HepG2 (cell line): ENCODE results near the gene SLC35F1. TPM values are rescaled to one million over a fixed set of nuclear protein-coding genes. Genes with fewer than 3 reads are reported as not detected.

Experiments
- ATAC-seq: fragments of 200-7000 bp; cut with Tn5 transposase; 3 replicates; pipeline ENCODE4 v1.9.1; 2020; ENCODE audit warnings: mild to moderate bottlenecking, moderate library complexity
- BruUV-seq: library from RNA; stranded (reverse); fragments of 400-500 nt; replicated peaks from 2 replicates; lab custom pipeline; 2021; lab: Mats Ljungman, UMichigan
- CTCF ChIA-PET: fragments of 300-600 bp; formaldehyde crosslinking; extraction: SDS; loops from one replicate; lab custom pipeline; 2021; ENCODE audit warnings: low total read pairs, inconsistent platforms, low intra/inter-chr PET ratio; lab: Yijun Ruan, JAX
- POLR2A ChIA-PET: fragments of 350-600 bp; sonication (Branson Sonifier 250); formaldehyde crosslinking; loops from one replicate; lab custom pipeline; 2020; ENCODE audit warnings: antibody characterized with exemption, inconsistent platforms; lab: Yijun Ruan, JAX
- DNase-seq: peaks from one replicate; pipeline ENCODE4 v3.0.0-alpha.2; 2015; ENCODE audit warnings: low spot score
- FAIRE-seq: peaks from 3 replicates; lab custom pipeline; 2011; peaks lifted over from hg19 to GRCh38; lab: Jason Lieb, UNC
- H2AFZ ChIP-seq: one replicate; pipeline ENCODE4 v1.6.1; 2011; ENCODE audit warnings: low read length, inconsistent platforms
- H3K27ac ChIP-seq: fragments of 300-600 bp; 3 replicates; pipeline ENCODE4 v1.8.0; 2011; ENCODE audit warnings: mixed run types, mild to moderate bottlenecking, mixed read lengths, low read length, inconsistent platforms; ENCODE audit not compliant: insufficient read depth; ENCODE audit errors: extremely low read length
- H3K27me3 ChIP-seq, 2 experiments: fragments of 200-600 bp in 1 of 2; 2 replicates in 1 of 2; 3 replicates in 1 of 2; pipeline versions ENCODE4 v1.6.0 to v1.8.0; 2011; ENCODE audit warnings: low read length in 2 of 2, mild to moderate bottlenecking in 2 of 2, moderate library complexity in 2 of 2, inconsistent platforms in 1 of 2; ENCODE audit not compliant: insufficient read depth in 2 of 2, control insufficient read depth in 1 of 2
- H3K36me3 ChIP-seq, 2 experiments: fragments of 200-600 bp in 1 of 2; replicated peaks in 1 of 2; 2 replicates in 1 of 2; 3 replicates in 1 of 2; pipeline versions ENCODE4 v1.5.1 to v1.8.0; 2011; ENCODE audit warnings: low read length in 2 of 2, inconsistent platforms in 1 of 2; ENCODE audit not compliant: insufficient read depth in 2 of 2, control insufficient read depth in 1 of 2
- H3K4me1 ChIP-seq: 2 replicates; pipeline ENCODE4 v1.5.1; 2012; ENCODE audit warnings: low read length, inconsistent platforms; ENCODE audit not compliant: insufficient read depth
- H3K4me2 ChIP-seq: 2 replicates; pipeline ENCODE4 v1.6.0; 2011; ENCODE audit warnings: low read depth, low read length, inconsistent platforms
- H3K4me3 ChIP-seq, 3 experiments: fragments of 200-600 bp in 1 of 3; sonication (generic), shearing (Covaris generic) in 1 of 3; replicated peaks in 1 of 3; 2 replicates each; pipeline ENCODE4 v1.5.1; 2011 to 2016; ENCODE audit warnings: low read length in 3 of 3, inconsistent platforms in 2 of 3, low read depth in 2 of 3, mild to moderate bottlenecking in 2 of 3, control low read depth in 1 of 3, mixed read lengths in 1 of 3; ENCODE audit not compliant: insufficient read depth in 1 of 3
- H3K79me2 ChIP-seq: one replicate; pipeline ENCODE4 v1.6.1; 2011; ENCODE audit warnings: low read length, inconsistent platforms; ENCODE audit not compliant: insufficient read depth
- H3K9ac ChIP-seq: 2 replicates; pipeline ENCODE4 v1.6.0; 2011; ENCODE audit warnings: mild to moderate bottlenecking, low read depth, low read length, inconsistent platforms; ENCODE audit not compliant: insufficient read depth
- H3K9me3 ChIP-seq: 2 replicates; pipeline ENCODE4 v1.5.1; 2012; ENCODE audit warnings: mild to moderate bottlenecking, low read length
- H4K20me1 ChIP-seq: 2 replicates; pipeline ENCODE4 v1.6.0; 2011; ENCODE audit warnings: inconsistent platforms, mild to moderate bottlenecking, low read length, moderate library complexity; ENCODE audit not compliant: insufficient read depth
- JUND ChIP-seq: sonication (generic); formaldehyde crosslinking; IDR thresholded peaks from 2 replicates; pipeline ENCODE4 v1.8.0; 2022; ENCODE audit warnings: mild to moderate bottlenecking, missing genetic modification reagents
- MAFF ChIP-seq: IDR thresholded peaks from 2 replicates; pipeline ENCODE4 v1.6.1; 2011; ENCODE audit warnings: low read depth, low read length, improper control_type of control experiment
- ZFP1 ChIP-seq: IDR thresholded peaks from 2 replicates; pipeline ENCODE4 v1.6.1; 2016
- ZNF784 ChIP-seq: sonication (generic); formaldehyde crosslinking; IDR thresholded peaks from 2 replicates; pipeline ENCODE4 v1.5.1; 2020; ENCODE audit warnings: missing genetic modification reagents, mild to moderate bottlenecking, borderline replicate concordance
- WGBS: methylation state at CpG from one replicate; pipeline ENCODE4 v1.1.6; 2017; ENCODE audit warnings: low lambda C conversion rate; 5-methylcytosine and 5-hydroxymethylcytosine counted together
- in situ Hi-C: cut with HindIII; loops from 2 replicates; pipeline ENCODE4 v1.10.0; 2017; ENCODE audit warnings: low pct_unique_long_range_greater_than_20kb; ENCODE audit not compliant: extremely low pct_ligation_motif_present
- intact Hi-C: fragments of 100-400 bp; cut with micrococcal nuclease; formaldehyde crosslinking; loops from one replicate; pipeline ENCODE4 v1.10.0; 2022; ENCODE audit not compliant: unreplicated experiment
- polyA plus RNA-seq, 8 experiments: library from polyadenylated mRNA; depleted of rRNA in 3 of 8; stranded (reverse) in 7 of 8; unstranded in 1 of 8; fragments of >200 nt; fragmentation: Illumina TruSeq in 4 of 8; extraction: Trizol in 4 of 8; gene quantifications; 2 replicates each; pipeline versions ENCODE4 v1.2.1 to v1.2.3, GENCODE V29; 2011 to 2016; ENCODE audit warnings: low read depth in 4 of 8, missing spikeins in 1 of 8, mixed read lengths in 1 of 8; ENCODE audit not compliant: insufficient read depth in 1 of 8
- total RNA-seq, 5 experiments: library from RNA; depleted of rRNA; stranded (reverse); fragments of >200 nt; fragmentation: Illumina TruSeq; extraction: Trizol; gene quantifications; 2 replicates each; pipeline ENCODE4 v1.2.3, GENCODE V29; 2016; ENCODE audit warnings: low read depth in 1 of 5
- TF ChIP-seq, protein P1 (sequence below): sonication (generic); formaldehyde crosslinking; IDR thresholded peaks from 2 replicates; pipeline ENCODE4 v1.4.0; 2020; ENCODE audit warnings: missing genetic modification reagents

Gene SLC35F1
- total and polyA plus RNA-seq, 2 of the 13 experiments (the other 11 are each of a cell fraction or from before 2014, with no cell fraction given), result 0.01 TPM; not detected in 1

DNA sequence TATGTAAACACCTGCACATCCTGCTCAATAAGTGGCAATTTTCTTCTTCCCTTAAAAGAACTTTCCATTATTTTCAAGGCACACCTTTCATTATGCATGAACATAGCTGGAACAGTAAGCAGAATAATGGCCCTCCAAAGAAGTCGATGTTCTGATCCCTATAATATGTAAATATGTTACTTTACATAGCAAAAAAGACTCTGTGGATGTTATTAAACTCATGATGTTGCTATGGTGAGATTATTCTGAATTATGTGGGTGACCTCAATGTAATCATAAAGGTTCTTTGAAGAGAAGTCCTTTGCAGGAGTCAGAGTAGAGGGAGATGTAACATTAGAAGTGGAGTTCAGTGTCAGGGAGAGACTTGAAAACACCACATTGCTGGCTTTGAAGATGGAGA is 341.1 kb downstream of the SLC35F1 start:
- ChIA-PET POLR2A (no interaction called here), CTCF (no interaction called here)
- in situ Hi-C loops, result no loop called here
- ATAC-seq (no peak), FAIRE-seq (no peak), DNase-seq (no peak)
- no peak overlapping the region for H3K4me2 ChIP-seq
- H4K20me1 ChIP-seq, result no peaks in the 10 kb centered on the region
- H3K36me3 ChIP-seq, result no peaks in the 10 kb centered on the region
- 0% methylated on average over 1 of the region's 1 CpG for WGBS
- H3K9ac ChIP-seq, result no peak overlapping the region
- no peaks in the 10 kb centered on the region for H3K79me2 ChIP-seq
- no peaks in the 10 kb centered on the region for H3K9me3 ChIP-seq
- TF ChIP-seq MAFF, result no peak
- no peak for TF ChIP-seq ZNF784 (CRISPR knock-in tag)
- TF ChIP-seq JUND, result no peak
- TF ChIP-seq ZFP1, result no peak
- TF ChIP-seq, protein P1, sequence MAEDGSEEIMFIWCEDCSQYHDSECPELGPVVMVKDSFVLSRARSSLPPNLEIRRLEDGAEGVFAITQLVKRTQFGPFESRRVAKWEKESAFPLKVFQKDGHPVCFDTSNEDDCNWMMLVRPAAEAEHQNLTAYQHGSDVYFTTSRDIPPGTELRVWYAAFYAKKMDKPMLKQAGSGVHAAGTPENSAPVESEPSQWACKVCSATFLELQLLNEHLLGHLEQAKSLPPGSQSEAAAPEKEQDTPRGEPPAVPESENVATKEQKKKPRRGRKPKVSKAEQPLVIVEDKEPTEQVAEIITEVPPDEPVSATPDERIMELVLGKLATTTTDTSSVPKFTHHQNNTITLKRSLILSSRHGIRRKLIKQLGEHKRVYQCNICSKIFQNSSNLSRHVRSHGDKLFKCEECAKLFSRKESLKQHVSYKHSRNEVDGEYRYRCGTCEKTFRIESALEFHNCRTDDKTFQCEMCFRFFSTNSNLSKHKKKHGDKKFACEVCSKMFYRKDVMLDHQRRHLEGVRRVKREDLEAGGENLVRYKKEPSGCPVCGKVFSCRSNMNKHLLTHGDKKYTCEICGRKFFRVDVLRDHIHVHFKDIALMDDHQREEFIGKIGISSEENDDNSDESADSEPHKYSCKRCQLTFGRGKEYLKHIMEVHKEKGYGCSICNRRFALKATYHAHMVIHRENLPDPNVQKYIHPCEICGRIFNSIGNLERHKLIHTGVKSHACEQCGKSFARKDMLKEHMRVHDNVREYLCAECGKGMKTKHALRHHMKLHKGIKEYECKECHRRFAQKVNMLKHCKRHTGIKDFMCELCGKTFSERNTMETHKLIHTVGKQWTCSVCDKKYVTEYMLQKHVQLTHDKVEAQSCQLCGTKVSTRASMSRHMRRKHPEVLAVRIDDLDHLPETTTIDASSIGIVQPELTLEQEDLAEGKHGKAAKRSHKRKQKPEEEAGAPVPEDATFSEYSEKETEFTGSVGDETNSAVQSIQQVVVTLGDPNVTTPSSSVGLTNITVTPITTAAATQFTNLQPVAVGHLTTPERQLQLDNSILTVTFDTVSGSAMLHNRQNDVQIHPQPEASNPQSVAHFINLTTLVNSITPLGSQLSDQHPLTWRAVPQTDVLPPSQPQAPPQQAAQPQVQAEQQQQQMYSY (CRISPR knock-in tag), result no peak
- intact Hi-C loops, result no loop called here
- H2AFZ ChIP-seq, result no peak overlapping the region
- H3K4me1 ChIP-seq, result no peaks in the 10 kb centered on the region
- H3K27ac ChIP-seq, result no peak overlapping the region
- H3K27me3 ChIP-seq, result no peaks in the 10 kb centered on the region
- H3K4me3 ChIP-seq, result no peak overlapping the region
- no TSS peak for BruUV-seq
